Stomach (tissue), 9 donors: Measurements from ENCODE around the gene KRT85. TPM values are rescaled to one million over a fixed set of nuclear protein-coding genes. Genes with fewer than 3 reads are reported as not detected.
"Not testable (repeated sequence)": the region's sequence is repeated elsewhere in the genome, so short reads cannot be mapped to it uniquely, and the experiment has no call there.

Experiments
- DNase-seq, 2 donors: peaks; one replicate each; pipeline versions ENCODE4 v3.0.0 to v3.0.0-alpha.2; 2013 to 2019
- H3K27ac ChIP-seq, 5 donors: fragments of 200-600 bp in 4 of 5; sonication (generic) in 4 of 5; one replicate each; pipeline ENCODE4 v1.5.1; 2013 to 2019; ENCODE audit warnings: mild to moderate bottlenecking in 1 of 5, moderate library complexity in 1 of 5
- H3K27me3 ChIP-seq, 3 donors: fragments of 200-600 bp; sonication (generic); one replicate each; pipeline ENCODE4 v1.5.1; 2017 to 2019; ENCODE audit warnings: mixed run types in 1 of 3
- H3K36me3 ChIP-seq, 4 donors: fragments of 200-600 bp; sonication (generic); 1 replicate in 3 of 4; 2 replicates in 1 of 4; pipeline ENCODE4 v1.5.1; 2016 to 2019
- H3K4me1 ChIP-seq, 4 donors: fragments of 200-600 bp; sonication (generic); one replicate each; pipeline ENCODE4 v1.5.1; 2016 to 2019
- H3K4me3 ChIP-seq, 4 donors: fragments of 200-600 bp; sonication (generic) in 3 of 4; one replicate each; pipeline ENCODE4 v1.5.1; 2016 to 2019; ENCODE audit warnings: mild to moderate bottlenecking in 1 of 4
- H3K9me3 ChIP-seq, 4 donors: fragments of 200-600 bp; sonication (generic); one replicate each; pipeline ENCODE4 v1.5.1; 2016 to 2019
- EP300 ChIP-seq: sonication (generic); formaldehyde crosslinking; IDR thresholded peaks from one replicate; pipeline ENCODE4 v1.6.1; 2017; ENCODE audit warnings: antibody characterized with exemption
- POLR2A ChIP-seq, 4 donors: fragments of 450-650 bp; IDR thresholded peaks; one replicate each; pipeline ENCODE4 v1.6.1; 2016; ENCODE audit warnings: antibody characterized with exemption in 4 of 4, control low read depth in 2 of 4, mild to moderate bottlenecking in 1 of 4, moderate library complexity in 1 of 4
- POLR2AphosphoS5 ChIP-seq, 3 donors: sonication (generic); formaldehyde crosslinking; IDR thresholded peaks; one replicate each; pipeline ENCODE4 v1.6.1; 2016; ENCODE audit warnings: antibody characterized with exemption in 3 of 3
- WGBS, 5 donors: extraction: QIAGEN DNeasy Blood & Tissue Kit in 3 of 5; methylation state at CpG; one replicate each; pipeline versions ENCODE4 v1.1.5 to v1.1.7; 2013 to 2018; 5-methylcytosine and 5-hydroxymethylcytosine counted together
- intact Hi-C: fragments of 100-400 bp; cut with DNase I; formaldehyde crosslinking; loops from one replicate; pipeline ENCODE4 v1.15.1; 2023; ENCODE audit warnings: low total_unique reads
- polyA plus RNA-seq, 3 donors: library from polyadenylated mRNA; stranded (reverse); fragments of 200-250 nt; gene quantifications; one replicate each; pipeline ENCODE4 v1.2.3, GENCODE V29; 2013
- total RNA-seq, 5 donors: library from RNA; depleted of rRNA; stranded (reverse); fragments of >200 nt; gene quantifications; one replicate each; pipeline versions ENCODE4 v1.1.0 to v1.2.3, GENCODE V29; 2014 to 2016
- TF ChIP-seq, protein P1 (sequence below), 7 experiments: fragments of 450-650 bp in 4 of 7; fragments of 200-600 bp in 3 of 7; sonication (generic) in 3 of 7; IDR thresholded peaks; one replicate each; pipeline ENCODE4 v1.5.1; 2016 to 2019; ENCODE audit warnings: antibody characterized with exemption in 7 of 7, control low read depth in 2 of 7, mild to moderate bottlenecking in 1 of 7
- donor health status: healthy with polysubstance abuse.
- donor health status: Bipolar disorder and iron deficiency.
- donor health status: healthy.

The KRT85 gene
- total and polyA plus RNA-seq, 8 donors = not detected

DNA sequence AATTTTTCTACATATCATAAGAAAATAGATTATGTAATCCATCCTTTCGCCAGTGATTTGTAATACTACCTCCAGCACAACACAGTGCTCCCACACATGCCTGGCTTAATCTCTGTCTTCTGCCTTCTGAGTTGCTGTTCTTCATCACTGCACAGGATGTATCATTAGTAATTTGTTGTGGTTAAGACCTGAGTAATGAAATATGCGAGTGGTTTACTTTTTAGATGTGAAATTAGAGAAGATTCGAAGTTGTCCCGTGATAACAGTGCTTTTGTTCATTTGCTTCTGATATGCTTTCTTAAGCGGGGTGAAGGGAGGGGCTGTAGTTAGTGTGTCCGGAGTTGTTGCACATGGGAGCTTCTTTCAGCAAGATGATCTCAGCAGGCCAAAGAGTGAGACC lies 18.1 kb downstream of the KRT85 start:
- no peak for DNase-seq
- H3K36me3 ChIP-seq = no peaks in the 10 kb centered on the region
- no peaks in the 10 kb centered on the region for H3K27me3 ChIP-seq
- 25 to 53% (median 52%) methylated on average over 6 of the region's 6 CpGs for whole genome bisulfite sequencing, 5 donors
- intact Hi-C loops = no loop called here
- TF ChIP-seq EP300 (no peak), POLR2AphosphoS5 (IDR thresholded peaks at IDR 0.05) (no peak), POLR2A (IDR thresholded peaks at IDR 0.05) (no peak)
- TF ChIP-seq, protein P1, sequence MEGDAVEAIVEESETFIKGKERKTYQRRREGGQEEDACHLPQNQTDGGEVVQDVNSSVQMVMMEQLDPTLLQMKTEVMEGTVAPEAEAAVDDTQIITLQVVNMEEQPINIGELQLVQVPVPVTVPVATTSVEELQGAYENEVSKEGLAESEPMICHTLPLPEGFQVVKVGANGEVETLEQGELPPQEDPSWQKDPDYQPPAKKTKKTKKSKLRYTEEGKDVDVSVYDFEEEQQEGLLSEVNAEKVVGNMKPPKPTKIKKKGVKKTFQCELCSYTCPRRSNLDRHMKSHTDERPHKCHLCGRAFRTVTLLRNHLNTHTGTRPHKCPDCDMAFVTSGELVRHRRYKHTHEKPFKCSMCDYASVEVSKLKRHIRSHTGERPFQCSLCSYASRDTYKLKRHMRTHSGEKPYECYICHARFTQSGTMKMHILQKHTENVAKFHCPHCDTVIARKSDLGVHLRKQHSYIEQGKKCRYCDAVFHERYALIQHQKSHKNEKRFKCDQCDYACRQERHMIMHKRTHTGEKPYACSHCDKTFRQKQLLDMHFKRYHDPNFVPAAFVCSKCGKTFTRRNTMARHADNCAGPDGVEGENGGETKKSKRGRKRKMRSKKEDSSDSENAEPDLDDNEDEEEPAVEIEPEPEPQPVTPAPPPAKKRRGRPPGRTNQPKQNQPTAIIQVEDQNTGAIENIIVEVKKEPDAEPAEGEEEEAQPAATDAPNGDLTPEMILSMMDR (IDR thresholded peaks at IDR 0.05) = no peak
- H3K4me3 ChIP-seq = no peak overlapping the region
- H3K27ac ChIP-seq = no peak overlapping the region
- peaks cover 0 to under 1% (median 0%) of the 10 kb centered on the region in 4 donors for H3K9me3 ChIP-seq
- peaks cover 50 to 81% (median 54%) of the 10 kb centered on the region in 4 donors for H3K4me1 ChIP-seq

DNA sequence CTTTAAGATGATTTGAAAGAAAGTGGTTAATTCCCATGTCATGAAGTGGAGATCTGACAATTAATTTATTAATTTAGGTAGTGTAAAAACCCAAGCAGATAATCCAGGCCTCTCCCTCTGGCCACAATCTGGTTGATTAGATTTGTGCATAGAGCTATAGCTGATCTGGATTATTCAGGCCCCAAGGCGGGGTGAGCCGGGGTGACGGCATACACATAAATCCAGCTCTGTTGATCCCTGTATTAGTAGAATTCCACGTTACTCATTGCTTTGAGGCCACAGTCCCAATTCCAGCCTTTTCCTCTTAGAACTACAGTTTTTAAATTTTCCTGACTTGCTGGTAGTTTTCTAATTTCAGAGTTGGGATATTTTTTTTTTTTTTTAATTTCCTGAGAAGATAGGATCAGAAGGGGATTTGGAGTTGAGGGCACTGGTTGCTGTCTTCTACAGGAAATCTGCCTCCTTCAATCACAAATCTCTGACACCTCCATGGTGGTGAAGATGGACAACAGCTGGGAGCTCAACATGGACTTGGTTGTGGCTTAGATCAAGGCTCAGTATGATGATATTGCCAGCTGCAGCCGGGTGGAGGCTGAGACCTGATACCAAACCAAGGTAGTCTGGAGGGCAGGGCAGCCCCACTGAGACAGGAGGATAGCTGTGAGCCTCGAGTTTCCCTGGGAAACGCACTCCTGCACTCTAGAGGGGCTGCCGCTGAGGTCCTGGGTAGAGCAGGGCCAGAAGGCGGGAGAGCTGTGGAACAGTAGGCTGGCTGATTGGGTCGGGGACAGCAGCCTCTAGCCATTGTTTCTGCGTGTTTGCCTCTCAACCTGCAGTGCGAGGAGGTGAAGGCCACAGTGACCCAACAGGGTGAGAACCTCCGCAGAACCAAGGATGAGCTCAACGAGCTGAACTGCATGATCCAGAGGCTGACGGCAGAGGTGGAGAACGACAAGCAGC lies 19.4 kb downstream of the KRT85 start:
- TF ChIP-seq POLR2AphosphoS5 (IDR thresholded peaks at IDR 0.05) (no peak), POLR2A (IDR thresholded peaks at IDR 0.05) (no peak), EP300 (no peak)
- TF ChIP-seq, protein P1 (IDR thresholded peaks at IDR 0.05) = no peak
- H3K27ac ChIP-seq = peak overlapping the region; percentile 70 to 81 (median 75)
- DNase-seq = peak in 1 of 2 donors; percentile 52
- H3K9me3 ChIP-seq = peaks cover 4 to 11% (median 9%) of the 10 kb centered on the region in 4 donors
- H3K36me3 ChIP-seq = no peaks in the 10 kb centered on the region
- intact Hi-C loops = no loop called here
- peaks cover 50 to 78% (median 54%) of the 10 kb centered on the region in 4 donors for H3K4me1 ChIP-seq
- H3K4me3 ChIP-seq = no peak overlapping the region
- WGBS, 5 donors = 31 to 58% (median 48%) methylated on average over 15 to 16 of the region's 16 CpGs
- no peaks in the 10 kb centered on the region for H3K27me3 ChIP-seq

DNA sequence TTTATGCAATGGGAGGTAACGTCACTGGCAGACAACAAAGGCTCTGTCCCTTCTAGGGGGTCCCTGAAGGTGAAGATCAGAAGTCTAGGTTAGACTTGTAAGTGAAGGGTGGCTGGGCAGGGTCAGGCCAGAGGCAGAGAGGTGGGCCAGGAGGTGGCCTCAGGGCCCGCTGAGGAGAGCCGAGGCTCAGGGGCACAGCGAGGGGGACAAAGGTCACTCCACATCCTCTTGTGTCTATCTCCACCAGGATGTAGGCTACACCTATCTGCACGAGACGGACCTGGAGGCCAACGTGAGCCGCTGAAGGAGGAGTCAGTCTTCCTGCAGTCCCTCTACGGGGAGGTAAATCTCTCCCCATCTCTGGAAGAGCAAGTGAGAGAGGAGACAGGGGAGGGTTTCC lies 20.3 kb downstream of the KRT85 start:
- H3K9me3 ChIP-seq = peaks cover 4 to 11% (median 9%) of the 10 kb centered on the region in 4 donors
- no peaks in the 10 kb centered on the region for H3K27me3 ChIP-seq
- DNase-seq = peak; percentile 43 to 76
- TF ChIP-seq, protein P1 (IDR thresholded peaks at IDR 0.05) = no peak
- TF ChIP-seq POLR2AphosphoS5 (IDR thresholded peaks at IDR 0.05) = peak in 1 of 3 donors; percentile 17
- H3K4me1 ChIP-seq = peaks cover 47 to 71% (median 50%) of the 10 kb centered on the region in 4 donors
- H3K36me3 ChIP-seq = no peaks in the 10 kb centered on the region
- peak overlapping the region; percentile 54 to 81 (median 74) for H3K27ac ChIP-seq
- 38 to 59% (median 44%) methylated on average over 9 of the region's 9 CpGs for WGBS, 5 donors
- no peak overlapping the region for H3K4me3 ChIP-seq
- intact Hi-C loops = no loop called here

DNA sequence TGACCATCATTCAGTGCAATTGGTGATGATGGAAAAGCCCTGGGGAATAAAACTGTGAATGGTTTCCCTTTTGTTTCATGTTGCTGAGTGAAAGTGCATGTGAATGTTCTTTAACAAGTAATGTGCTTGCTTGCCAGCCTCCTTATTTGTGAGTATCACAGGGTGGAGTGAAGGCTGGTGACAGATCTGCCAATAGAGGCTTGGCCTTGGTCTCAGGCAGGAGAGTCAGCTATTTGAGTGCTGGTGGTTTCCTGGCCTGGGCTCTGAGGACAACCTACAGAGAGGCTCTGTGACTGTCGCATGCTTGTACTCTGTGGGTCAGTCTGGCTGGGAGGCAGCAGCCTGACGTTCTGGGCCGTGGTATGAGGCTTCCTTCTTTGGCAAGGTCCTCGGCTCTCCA lies 20.7 kb downstream of the KRT85 start:
- Histone ChIP-seq H3K27ac (peak overlapping the region; percentile 54 to 81 (median 74)), H3K4me3 (no peak overlapping the region), H3K9me3 (peaks cover 4 to 11% (median 9%) of the 10 kb centered on the region in 4 donors), H3K36me3 (no peaks in the 10 kb centered on the region), H3K4me1 (peaks cover 43 to 67% (median 47%) of the 10 kb centered on the region in 4 donors), H3K27me3 (no peaks in the 10 kb centered on the region)
- peak; percentile 64 for DNase-seq
- intact Hi-C loops = no loop called here
- TF ChIP-seq POLR2AphosphoS5 (IDR thresholded peaks at IDR 0.05) (peak in 1 of 3 donors; percentile 44), POLR2A (IDR thresholded peaks at IDR 0.05) (no peak)
- WGBS, 5 donors = 16 to 43% (median 25%) methylated on average over 3 to 4 of the region's 4 CpGs

DNA sequence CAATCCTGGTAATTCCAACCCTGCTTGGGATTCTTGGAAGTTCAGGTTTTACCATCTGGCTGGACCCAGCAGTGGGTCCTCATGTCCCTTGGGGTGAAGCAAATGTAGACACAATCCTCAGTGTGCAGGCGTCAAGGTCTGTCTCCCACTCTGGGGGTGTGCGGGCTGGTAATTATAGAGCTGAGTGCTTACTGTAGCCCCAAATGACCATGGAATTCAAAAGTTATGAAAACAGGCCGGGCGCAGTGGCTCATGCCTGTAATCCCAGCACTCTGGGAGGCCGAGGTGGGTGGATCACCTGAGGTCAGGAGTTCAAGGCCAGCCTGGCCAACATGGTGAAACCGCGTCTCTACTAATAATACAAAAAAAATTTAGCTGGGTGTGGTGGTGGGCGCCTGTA lies 22.2 kb downstream of the KRT85 start:
- H3K27me3 ChIP-seq, H3K36me3 ChIP-seq, H3K4me3 ChIP-seq, DNase-seq, intact Hi-C loops: not testable (repeated sequence)
- peaks cover 4 to 11% (median 9%) of the 10 kb centered on the region in 4 donors for H3K9me3 ChIP-seq
- peaks cover 29 to 55% (median 39%) of the 10 kb centered on the region in 4 donors for H3K4me1 ChIP-seq
- 72 to 83% (median 77%) methylated on average over 8 of the region's 8 CpGs for WGBS, 5 donors
- H3K27ac ChIP-seq = peak overlapping the region in 1 of 5 donors; percentile 81
